ENCODE results near the gene PALM.
"Not testable (repeated sequence)": the region's sequence is repeated elsewhere in the genome, so short reads cannot be mapped to it uniquely, and the experiment has no call there.

PALM gene

DNA sequence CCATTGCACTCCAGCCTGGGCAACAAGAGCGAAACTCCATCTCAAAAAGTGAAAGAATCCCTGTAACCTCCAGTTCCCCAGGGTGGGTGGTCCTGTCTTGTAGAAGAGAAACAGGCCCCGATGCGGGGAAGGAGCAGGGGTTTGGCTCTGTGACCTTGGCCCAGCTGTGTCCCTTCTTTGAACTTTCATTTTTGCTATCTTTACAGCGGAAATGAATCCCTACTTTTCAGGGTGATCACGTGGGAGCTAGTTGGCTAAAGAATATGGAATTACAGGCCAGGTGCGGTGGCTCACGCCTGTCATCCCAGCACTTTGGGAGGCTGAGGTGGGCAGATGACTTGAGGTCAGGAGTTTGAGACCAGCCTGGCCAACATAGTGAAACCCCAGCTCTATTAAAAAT, 36.4 kb downstream of the PALM start:
- not testable (repeated sequence) for H2BK12ac ChIP-seq (ENCODE audit: low read length); H4K12ac ChIP-seq (ENCODE audit: low read depth, low read length); DNase-seq; H3K79me2 ChIP-seq (ENCODE audit: control insufficient read depth, insufficient read depth, low read length, poor library complexity); H3K18ac ChIP-seq (ENCODE audit: low read length); H3K79me1 ChIP-seq (ENCODE audit: low read length); H3K4me3 ChIP-seq (ENCODE audit: low read depth, low read length); H3K27ac ChIP-seq (ENCODE audit: low read depth, low read length); H3K4ac ChIP-seq (ENCODE audit: low read depth, low read length); H4K91ac ChIP-seq (ENCODE audit: low read depth, low read length); H3K9ac ChIP-seq (ENCODE audit: low read length); H3K4me2 ChIP-seq (ENCODE audit: low read length); H3K27me3 ChIP-seq (ENCODE audit: insufficient read depth, low read length); H3K36me3 ChIP-seq (ENCODE audit: control insufficient read depth in 1 of 2, insufficient read depth in 2 of 2, low read length in 2 of 2); H3K14ac ChIP-seq (ENCODE audit: low read length); H2AK5ac ChIP-seq (ENCODE audit: low read length); H3K4me1 ChIP-seq (ENCODE audit: control insufficient read depth in 1 of 2, insufficient read depth in 2 of 2, low read length in 2 of 2); H3K23ac ChIP-seq (ENCODE audit: low read length); H2BK5ac ChIP-seq (ENCODE audit: low read depth, low read length, poor library complexity); H2AFZ ChIP-seq (ENCODE audit: insufficient read depth, low read length, poor library complexity); H4K8ac ChIP-seq (ENCODE audit: low read depth, low read length); H2BK120ac ChIP-seq (ENCODE audit: insufficient read depth, low read length, poor library complexity)
- peaks cover 21% of the 10 kb centered on the region for H3K9me3 ChIP-seq (ENCODE audit: insufficient read depth, low read depth, low read length)
- WGBS (ENCODE audit: extremely low coverage, insufficient coverage, insufficient read length), result no CpG with 5 or more reads among the region's 7 CpGs

GRCh38 chr19:746208-746819, 37.6 kb downstream of the PALM start:
- no peak overlapping the region for H4K12ac ChIP-seq (ENCODE audit: low read depth, low read length)
- H4K8ac ChIP-seq (ENCODE audit: low read depth, low read length), result no peak overlapping the region
- no peak overlapping the region for H2BK120ac ChIP-seq (ENCODE audit: insufficient read depth, low read length, poor library complexity)
- H3K4me2 ChIP-seq (ENCODE audit: low read length), result no peak overlapping the region
- H3K36me3 ChIP-seq (ENCODE audit: control insufficient read depth in 1 of 2, insufficient read depth in 2 of 2, low read length in 2 of 2), result no peaks in the 10 kb centered on the region
- no peak for DNase-seq
- no peak overlapping the region for H2AFZ ChIP-seq (ENCODE audit: insufficient read depth, low read length, poor library complexity)
- H2BK5ac ChIP-seq (ENCODE audit: low read depth, low read length, poor library complexity), result no peak overlapping the region
- no peaks in the 10 kb centered on the region for H3K27me3 ChIP-seq (ENCODE audit: insufficient read depth, low read length)
- H2AK5ac ChIP-seq (ENCODE audit: low read length), result no peak overlapping the region
- no peak overlapping the region for H3K27ac ChIP-seq (ENCODE audit: low read depth, low read length)
- H3K4ac ChIP-seq (ENCODE audit: low read depth, low read length), result no peak overlapping the region
- no peak overlapping the region for H4K91ac ChIP-seq (ENCODE audit: low read depth, low read length)
- H3K14ac ChIP-seq (ENCODE audit: low read length), result no peak overlapping the region
- no peak overlapping the region for H3K18ac ChIP-seq (ENCODE audit: low read length)
- no peak overlapping the region for H3K23ac ChIP-seq (ENCODE audit: low read length)
- H3K79me2 ChIP-seq (ENCODE audit: control insufficient read depth, insufficient read depth, low read length, poor library complexity), result no peaks in the 10 kb centered on the region
- WGBS (ENCODE audit: extremely low coverage, insufficient coverage, insufficient read length), result no CpG with 5 or more reads among the region's 43 CpGs
- no peak overlapping the region for H2BK12ac ChIP-seq (ENCODE audit: low read length)
- H3K4me3 ChIP-seq (ENCODE audit: low read depth, low read length), result no peak overlapping the region
- no peak overlapping the region for H3K9ac ChIP-seq (ENCODE audit: low read length)
- peaks cover under 1 to 2% of the 10 kb centered on the region in 2 experiments for H3K4me1 ChIP-seq (ENCODE audit: control insufficient read depth in 1 of 2, insufficient read depth in 2 of 2, low read length in 2 of 2)
- no peaks in the 10 kb centered on the region for H3K79me1 ChIP-seq (ENCODE audit: low read length)
- H3K9me3 ChIP-seq (ENCODE audit: insufficient read depth, low read depth, low read length), result peaks cover 21% of the 10 kb centered on the region

DNA sequence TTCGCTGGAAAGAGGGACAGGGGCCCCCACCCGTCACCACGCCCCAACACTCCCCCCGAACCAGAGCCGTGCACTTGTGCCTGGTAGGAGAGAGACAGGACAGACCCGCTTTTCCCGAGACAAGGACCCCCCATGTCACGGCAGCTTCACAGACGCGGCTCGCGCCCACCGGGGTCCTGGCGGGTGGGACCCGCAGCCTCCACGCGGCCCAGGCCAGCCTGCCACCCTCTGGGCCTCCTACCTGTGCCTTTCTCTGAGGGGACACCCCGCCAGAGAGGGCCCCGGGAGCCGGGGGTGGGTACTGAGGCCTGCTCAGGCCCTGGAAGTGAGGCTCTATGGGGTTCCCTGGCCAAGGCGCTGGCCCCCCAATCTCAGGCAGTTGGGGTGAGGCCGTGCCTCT, 38.2 kb downstream of the PALM start:
- H3K79me1 ChIP-seq (ENCODE audit: low read length), result no peaks in the 10 kb centered on the region
- H2BK120ac ChIP-seq (ENCODE audit: insufficient read depth, low read length, poor library complexity), result no peak overlapping the region
- H3K9me3 ChIP-seq (ENCODE audit: insufficient read depth, low read depth, low read length), result peaks cover 21% of the 10 kb centered on the region
- no peak overlapping the region for H3K4me3 ChIP-seq (ENCODE audit: low read depth, low read length)
- DNase-seq, result no peak
- H2AFZ ChIP-seq (ENCODE audit: insufficient read depth, low read length, poor library complexity), result no peak overlapping the region
- H2BK12ac ChIP-seq (ENCODE audit: low read length), result no peak overlapping the region
- no peak overlapping the region for H3K4me2 ChIP-seq (ENCODE audit: low read length)
- H3K36me3 ChIP-seq (ENCODE audit: control insufficient read depth in 1 of 2, insufficient read depth in 2 of 2, low read length in 2 of 2), result no peaks in the 10 kb centered on the region
- H3K9ac ChIP-seq (ENCODE audit: low read length), result no peak overlapping the region
- H4K12ac ChIP-seq (ENCODE audit: low read depth, low read length), result no peak overlapping the region
- H2AK5ac ChIP-seq (ENCODE audit: low read length), result no peak overlapping the region
- H3K27me3 ChIP-seq (ENCODE audit: insufficient read depth, low read length), result no peaks in the 10 kb centered on the region
- no peak overlapping the region for H3K18ac ChIP-seq (ENCODE audit: low read length)
- H3K79me2 ChIP-seq (ENCODE audit: control insufficient read depth, insufficient read depth, low read length, poor library complexity), result no peaks in the 10 kb centered on the region
- no peak overlapping the region for H3K27ac ChIP-seq (ENCODE audit: low read depth, low read length)
- H4K8ac ChIP-seq (ENCODE audit: low read depth, low read length), result no peak overlapping the region
- peaks cover 7% of the 10 kb centered on the region in 2 experiments for H3K4me1 ChIP-seq (ENCODE audit: control insufficient read depth in 1 of 2, insufficient read depth in 2 of 2, low read length in 2 of 2)
- WGBS (ENCODE audit: extremely low coverage, insufficient coverage, insufficient read length), result no CpG with 5 or more reads among the region's 22 CpGs
- no peak overlapping the region for H4K91ac ChIP-seq (ENCODE audit: low read depth, low read length)
- H3K23ac ChIP-seq (ENCODE audit: low read length), result no peak overlapping the region
- no peak overlapping the region for H2BK5ac ChIP-seq (ENCODE audit: low read depth, low read length, poor library complexity)
- no peak overlapping the region for H3K14ac ChIP-seq (ENCODE audit: low read length)
- no peak overlapping the region for H3K4ac ChIP-seq (ENCODE audit: low read depth, low read length)

DNA sequence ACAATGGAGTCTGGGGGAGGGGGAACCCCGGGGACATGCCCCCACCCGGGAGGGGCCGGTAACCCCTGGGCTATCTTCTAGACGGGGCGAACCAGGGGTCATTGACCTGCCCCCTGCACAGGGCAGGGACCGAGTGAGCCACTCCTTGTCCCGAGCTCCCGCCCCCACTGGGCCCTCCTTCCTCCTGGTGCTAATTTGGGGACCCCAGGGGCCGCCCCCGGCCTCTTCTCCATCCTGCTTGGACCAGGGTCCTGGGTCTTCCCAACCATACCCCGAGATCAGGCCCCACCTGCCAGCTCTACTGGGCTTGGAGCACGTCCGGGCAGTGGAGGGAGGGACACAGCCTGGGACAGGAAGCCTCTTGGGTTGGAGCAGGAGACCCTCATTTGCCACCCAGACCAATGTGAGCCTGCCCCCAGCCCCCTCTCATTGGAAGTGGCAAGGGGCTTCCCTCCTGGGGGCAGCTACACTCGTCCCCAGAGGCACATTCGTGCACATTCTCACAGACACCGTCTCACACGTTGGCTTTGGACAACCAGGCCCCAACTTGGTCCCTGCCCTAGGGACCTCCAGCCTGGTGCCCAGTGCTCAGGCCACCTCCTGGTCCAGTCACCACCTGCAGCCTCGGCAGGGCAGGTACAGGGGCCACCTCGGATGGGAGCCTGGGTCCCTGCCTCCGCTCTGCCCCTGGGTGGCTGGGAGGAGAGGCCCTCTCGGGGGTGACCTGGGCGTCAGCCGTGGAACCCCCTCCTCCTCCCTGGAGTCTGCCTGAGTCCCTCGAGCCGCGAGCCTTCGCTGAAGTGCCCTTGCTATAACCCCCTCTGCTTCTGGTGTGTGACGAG, 38.9 kb downstream of the PALM start:
- H3K4me2 ChIP-seq (ENCODE audit: low read length), result no peak overlapping the region
- no peak overlapping the region for H2BK120ac ChIP-seq (ENCODE audit: insufficient read depth, low read length, poor library complexity)
- no peak for DNase-seq
- H2AK5ac ChIP-seq (ENCODE audit: low read length), result no peak overlapping the region
- H3K9me3 ChIP-seq (ENCODE audit: insufficient read depth, low read depth, low read length), result peaks cover 19% of the 10 kb centered on the region
- no peak overlapping the region for H3K23ac ChIP-seq (ENCODE audit: low read length)
- no peak overlapping the region for H4K12ac ChIP-seq (ENCODE audit: low read depth, low read length)
- H3K9ac ChIP-seq (ENCODE audit: low read length), result no peak overlapping the region
- H3K79me1 ChIP-seq (ENCODE audit: low read length), result no peaks in the 10 kb centered on the region
- no peaks in the 10 kb centered on the region for H3K27me3 ChIP-seq (ENCODE audit: insufficient read depth, low read length)
- H3K4me1 ChIP-seq (ENCODE audit: control insufficient read depth in 1 of 2, insufficient read depth in 2 of 2, low read length in 2 of 2), result peaks cover 7% of the 10 kb centered on the region in 2 experiments
- H3K36me3 ChIP-seq (ENCODE audit: control insufficient read depth in 1 of 2, insufficient read depth in 2 of 2, low read length in 2 of 2), result no peaks in the 10 kb centered on the region
- no peak overlapping the region for H4K8ac ChIP-seq (ENCODE audit: low read depth, low read length)
- H4K91ac ChIP-seq (ENCODE audit: low read depth, low read length), result no peak overlapping the region
- no peaks in the 10 kb centered on the region for H3K79me2 ChIP-seq (ENCODE audit: control insufficient read depth, insufficient read depth, low read length, poor library complexity)
- H3K4ac ChIP-seq (ENCODE audit: low read depth, low read length), result no peak overlapping the region
- H3K14ac ChIP-seq (ENCODE audit: low read length), result no peak overlapping the region
- H3K27ac ChIP-seq (ENCODE audit: low read depth, low read length), result no peak overlapping the region
- H3K4me3 ChIP-seq (ENCODE audit: low read depth, low read length), result no peak overlapping the region
- H3K18ac ChIP-seq (ENCODE audit: low read length), result no peak overlapping the region
- H2AFZ ChIP-seq (ENCODE audit: insufficient read depth, low read length, poor library complexity), result no peak overlapping the region
- H2BK12ac ChIP-seq (ENCODE audit: low read length), result no peak overlapping the region
- no peak overlapping the region for H2BK5ac ChIP-seq (ENCODE audit: low read depth, low read length, poor library complexity)
- no CpG with 5 or more reads among the region's 28 CpGs for WGBS (ENCODE audit: extremely low coverage, insufficient coverage, insufficient read length)
